Hematopoietic multipotent progenitor cell treated with erythropoietin and hydrocortisone succinate and interleukin-3 and kit ligand, for 15 days (in vitro differentiated cells): ENCODE results near the gene BCDIN3D.
"Not testable (repeated sequence)": the region's sequence is repeated elsewhere in the genome, so short reads cannot be mapped to it uniquely, and the experiment has no call there.

Source experiments
- DNase-seq: peaks from one replicate; pipeline ENCODE4 v3.0.0-alpha.2; 2015; ENCODE audit warnings: low spot score

Gene BCDIN3D

GRCh38 chr12:49876070-49876469 is 33.2 kb upstream of the BCDIN3D start:
- no peak for DNase-seq

GRCh38 chr12:49875115-49875720 is 32.3 kb upstream of the BCDIN3D start:
- DNase-seq = no peak

GRCh38 chr12:49874142-49874897 is 31.4 kb upstream of the BCDIN3D start:
- DNase-seq = no peak

DNA sequence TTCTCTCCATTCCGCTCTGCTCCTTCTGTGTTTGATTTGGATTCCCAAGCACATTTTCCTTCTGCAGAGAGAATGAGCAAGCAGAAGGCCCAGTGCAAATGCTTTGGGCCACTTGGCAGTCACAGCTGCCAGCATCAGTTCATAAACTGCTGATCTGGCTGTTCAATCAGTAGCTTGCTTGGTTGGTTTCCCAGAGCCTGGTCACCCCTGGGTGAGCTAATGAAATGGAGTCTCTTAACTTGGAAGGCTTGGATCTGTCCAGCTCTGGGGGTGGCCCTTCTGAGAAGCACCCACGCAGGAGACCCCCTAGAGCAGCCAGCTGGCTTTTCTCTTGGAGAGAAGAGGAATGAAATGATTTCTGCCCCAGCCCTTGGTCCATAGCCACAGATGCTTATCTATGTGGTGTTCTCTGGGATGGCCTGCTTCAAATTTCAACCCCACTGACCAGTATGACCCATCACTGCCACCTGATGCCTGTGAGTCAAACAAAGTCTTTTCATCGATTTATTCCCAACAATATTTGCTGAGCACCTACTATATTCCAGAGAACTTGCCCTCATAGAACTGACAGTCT is 30.5 kb upstream of the BCDIN3D start:
- no peak for DNase-seq

DNA sequence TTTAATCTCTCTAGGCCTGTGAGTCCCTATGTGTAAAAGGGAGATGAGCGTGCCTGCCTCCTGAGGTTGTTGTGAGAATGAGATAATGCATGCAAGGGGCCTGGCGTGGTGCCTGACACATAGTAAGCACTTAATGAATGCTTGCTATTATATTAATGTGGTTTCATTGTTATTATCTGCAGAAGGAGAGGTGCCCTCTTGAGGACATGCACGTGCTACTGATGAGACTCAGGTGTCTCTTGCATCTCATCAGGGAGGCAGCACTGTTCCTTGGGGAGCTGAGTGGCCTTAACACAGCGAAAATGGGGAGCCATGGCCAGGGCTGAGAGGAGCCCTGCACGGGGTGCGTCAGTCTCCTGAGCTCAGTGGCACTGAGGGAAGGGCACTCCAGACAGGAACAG is 29.9 kb upstream of the BCDIN3D start:
- DNase-seq = peak; percentile 14

DNA sequence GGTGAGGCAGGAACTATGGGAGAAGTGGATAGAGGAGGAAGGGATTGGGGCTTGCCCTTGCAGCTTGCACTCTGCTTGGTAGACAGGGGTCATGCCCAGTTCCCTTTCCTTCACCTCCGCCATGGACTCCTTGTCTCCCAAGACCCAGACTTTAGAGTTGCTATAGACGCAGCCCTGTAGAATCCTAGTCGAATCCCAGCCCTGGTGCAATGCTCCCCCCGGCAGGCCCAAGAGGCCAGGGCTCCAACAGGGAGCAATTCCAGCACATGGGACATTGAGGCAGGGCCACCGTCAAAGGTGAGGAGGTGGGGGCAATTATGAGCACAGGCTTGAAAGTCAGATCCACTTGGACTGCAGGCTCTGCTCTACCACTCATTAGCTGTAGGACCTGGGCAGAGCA is 29.5 kb upstream of the BCDIN3D start:
- DNase-seq = no peak

DNA sequence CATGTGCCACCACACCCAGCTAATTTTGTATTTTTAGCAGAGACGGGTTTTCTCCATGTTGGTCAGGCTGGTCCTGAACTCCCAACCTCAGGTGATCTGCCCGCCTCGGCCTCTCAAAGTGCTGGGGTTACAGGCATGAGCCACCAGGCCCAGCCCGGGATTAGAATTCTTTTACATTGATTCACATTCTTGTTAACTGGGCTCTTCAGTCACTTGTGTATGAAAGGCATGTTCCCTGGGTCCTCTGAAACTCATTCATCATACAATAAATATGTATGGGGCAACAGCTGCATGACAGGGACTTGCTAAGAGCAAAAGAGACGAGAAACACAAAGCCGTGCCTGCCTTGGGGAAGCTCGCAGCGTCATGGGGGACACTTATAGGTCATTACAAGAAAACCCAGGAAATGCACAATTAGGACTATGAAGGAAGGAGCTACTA is 28.9 kb upstream of the BCDIN3D start:
- not testable (repeated sequence) for DNase-seq

GRCh38 chr12:49871263-49871561 is 28.3 kb upstream of the BCDIN3D start:
- no peak for DNase-seq

GRCh38 chr12:49870501-49871262 is 27.8 kb upstream of the BCDIN3D start:
- DNase-seq = no peak

GRCh38 chr12:49869816-49870500 is 27.1 kb upstream of the BCDIN3D start:
- no peak for DNase-seq

DNA sequence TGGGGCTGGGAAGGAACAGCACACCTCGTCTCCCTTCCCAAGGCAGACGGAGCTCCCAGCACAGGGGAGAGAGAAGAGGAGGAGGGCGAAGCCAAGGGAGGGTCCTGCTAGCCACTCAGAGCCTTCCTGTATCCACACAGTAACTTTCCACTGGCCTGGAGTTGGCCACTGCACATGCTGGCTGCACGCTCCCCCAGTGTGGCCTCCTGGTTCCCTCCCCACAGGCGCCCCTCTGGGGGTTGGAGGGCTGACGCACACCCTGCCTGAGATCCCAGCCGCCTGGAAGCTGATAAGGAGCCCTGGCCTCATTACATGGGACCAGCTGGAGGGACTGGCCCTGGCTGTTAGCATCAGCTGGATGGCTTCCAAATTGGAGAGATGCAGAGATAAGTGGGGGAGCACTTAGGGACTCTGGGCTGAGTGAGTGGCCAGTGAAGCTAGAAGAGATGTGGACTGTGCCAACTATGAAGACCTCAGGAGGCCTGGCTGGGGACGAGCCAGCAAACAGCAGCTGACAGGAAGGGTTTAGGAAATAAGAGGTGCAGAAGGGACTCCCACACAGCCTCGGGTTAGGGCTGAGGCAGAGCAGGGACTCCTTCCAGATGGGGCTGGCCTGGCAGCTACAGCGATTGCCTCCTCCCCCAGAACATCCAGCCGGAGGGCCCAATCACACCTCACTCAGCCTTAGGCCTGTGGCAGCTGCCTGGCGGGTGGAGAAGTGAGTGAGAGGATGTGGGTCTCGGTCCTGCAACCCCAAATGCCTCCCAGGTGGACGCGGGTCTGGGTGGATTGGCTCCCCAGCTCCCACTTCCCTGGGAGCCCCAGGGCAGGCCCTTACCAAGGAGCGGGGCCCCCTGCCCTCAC is 26.3 kb upstream of the BCDIN3D start:
- DNase-seq = peak; percentile 17

DNA sequence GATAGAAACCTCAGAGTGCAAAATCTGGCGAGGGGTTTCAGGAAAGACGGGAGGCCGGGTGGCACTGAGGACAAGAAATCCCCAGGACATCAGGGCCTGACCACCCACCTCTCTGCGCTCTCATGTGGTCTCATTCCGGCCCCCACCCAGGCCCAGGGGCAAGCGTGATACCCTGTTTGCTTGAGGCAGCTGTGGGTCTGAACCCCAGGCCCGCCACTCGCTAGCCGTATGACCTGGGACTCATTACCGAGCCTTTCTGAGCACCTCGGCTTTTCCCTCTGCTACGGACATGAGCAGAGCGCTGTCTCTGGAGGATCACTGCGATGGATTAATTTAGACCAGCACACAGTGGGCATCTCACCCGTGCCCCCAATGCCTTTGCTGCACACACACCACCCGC is 25.5 kb upstream of the BCDIN3D start:
- no peak for DNase-seq

- DNase-seq = no peak
These were observed 24.9 kb upstream of the BCDIN3D start for GRCh38 chr12:49867570-49868341.

- DNase-seq = peak; percentile 74
These were observed 24.1 kb upstream of the BCDIN3D start for GRCh38 chr12:49866859-49867569.

GRCh38 chr12:49865782-49866135 is 22.9 kb upstream of the BCDIN3D start:
- no peak for DNase-seq

- DNase-seq = no peak
These were observed 22.3 kb upstream of the BCDIN3D start for GRCh38 chr12:49865109-49865781.

DNA sequence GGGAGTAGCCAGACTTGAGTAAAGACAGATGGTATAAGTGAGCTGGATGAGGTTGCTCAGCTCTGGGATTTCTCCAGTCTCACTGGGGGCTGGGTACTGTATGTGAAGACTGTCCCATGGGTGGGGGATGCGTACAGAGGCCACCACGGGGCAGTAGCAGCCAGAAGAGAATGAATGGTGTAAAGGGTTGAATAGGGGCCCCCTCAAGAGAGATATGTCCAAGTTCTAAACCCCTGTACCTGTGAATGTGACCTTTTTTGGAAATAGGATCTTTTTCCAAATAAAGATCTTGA is 21.8 kb upstream of the BCDIN3D start:
- no peak for DNase-seq

DNA sequence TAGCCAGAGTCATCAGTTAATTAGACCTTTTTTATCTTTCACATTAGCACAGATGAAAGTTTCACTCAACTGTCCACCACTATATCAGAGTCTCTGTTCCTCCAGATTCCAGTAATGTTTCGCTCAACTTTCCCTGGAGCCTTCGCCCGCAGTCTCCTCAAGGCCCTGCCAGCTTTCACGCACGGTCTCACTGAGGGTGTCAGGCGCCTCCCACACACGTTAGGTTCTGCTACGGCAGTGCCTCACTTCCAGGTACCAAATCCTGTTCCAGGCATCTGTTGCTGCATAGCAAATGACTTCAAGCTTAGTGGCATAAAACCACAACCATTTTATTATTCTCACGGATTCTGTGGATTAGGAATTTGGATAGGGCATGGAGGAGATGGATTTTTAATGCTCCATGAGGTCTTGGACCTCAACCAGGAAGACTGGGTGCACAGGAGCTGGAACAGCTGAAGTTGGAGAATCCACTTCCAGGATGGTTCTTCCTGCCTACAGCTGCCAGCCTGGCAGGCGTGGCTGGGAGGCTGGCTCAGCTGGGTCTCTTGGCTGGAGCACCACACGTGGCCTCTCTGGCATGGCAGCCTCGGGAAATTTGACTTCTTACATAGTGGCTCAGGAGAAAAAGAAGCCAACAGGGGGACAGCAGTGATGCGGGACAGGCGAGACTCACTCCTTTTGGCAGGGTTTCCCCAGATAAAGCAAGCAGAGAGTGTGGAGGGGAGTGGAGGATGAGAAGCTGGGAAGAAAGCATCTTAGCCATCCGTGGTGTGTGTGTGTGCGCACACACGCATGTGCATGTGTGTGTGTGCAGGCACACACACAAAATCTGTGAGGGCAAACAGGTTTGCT is 21.3 kb upstream of the BCDIN3D start:
- DNase-seq = no peak

DNA sequence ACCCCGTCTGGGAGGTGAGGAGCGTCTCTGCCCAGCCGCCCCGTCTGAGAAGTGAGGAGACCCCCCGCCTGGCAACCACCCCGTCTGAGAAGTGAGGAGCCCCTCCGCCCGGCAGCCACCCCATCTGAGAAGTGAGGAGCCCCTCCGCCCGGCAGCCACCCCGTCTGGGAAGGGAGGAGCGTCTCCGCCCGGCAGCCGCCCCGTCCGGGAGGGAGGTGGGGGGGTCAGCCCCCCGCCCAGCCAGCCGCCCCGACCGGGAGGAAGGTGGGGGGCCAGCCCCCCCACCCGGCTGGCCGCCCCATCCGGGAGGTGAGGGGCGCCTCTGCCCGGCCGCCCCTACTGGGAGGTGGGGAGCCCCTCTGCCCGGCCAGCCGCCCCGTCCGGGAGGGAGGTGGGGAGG is 18.0 kb upstream of the BCDIN3D start:
- not testable (repeated sequence) for DNase-seq
